Gastroesophageal sphincter (tissue), 4 donors: Measurements from ENCODE around the gene STX1B. TPM values are rescaled to one million over a fixed set of nuclear protein-coding genes. Genes with fewer than 3 reads are reported as not detected.
"Not testable (repeated sequence)": the region's sequence is repeated elsewhere in the genome, so short reads cannot be mapped to it uniquely, and the experiment has no call there.

Source experiments
- ATAC-seq: fragments of 150-250 bp; one replicate; pipeline ENCODE4 v1.9.1; 2016; ENCODE audit warnings: mild to moderate bottlenecking, moderate library complexity
- H3K27ac ChIP-seq, 4 donors: fragments of 200-600 bp; sonication (generic) in 3 of 4; 1 replicate in 3 of 4; 2 replicates in 1 of 4; pipeline ENCODE4 v1.5.1; 2016 to 2019
- H3K27me3 ChIP-seq: fragments of 200-600 bp; sonication (generic); one replicate; pipeline ENCODE4 v1.5.1; 2019
- H3K36me3 ChIP-seq, 2 donors: fragments of 200-600 bp; sonication (generic); one replicate each; pipeline ENCODE4 v1.5.1; 2019; ENCODE audit warnings: control low read depth in 1 of 2
- H3K4me1 ChIP-seq, 3 donors: fragments of 200-600 bp; sonication (generic); 1 replicate in 2 of 3; 2 replicates in 1 of 3; pipeline ENCODE4 v1.5.1; 2016 to 2019; ENCODE audit warnings: control low read depth in 2 of 3
- H3K4me3 ChIP-seq, 2 donors: fragments of 200-600 bp; sonication (generic); one replicate each; pipeline ENCODE4 v1.5.1; 2019; ENCODE audit warnings: mild to moderate bottlenecking in 1 of 2, moderate library complexity in 1 of 2
- H3K9me3 ChIP-seq, 3 donors: fragments of 200-600 bp; sonication (generic); one replicate each; pipeline ENCODE4 v1.5.1; 2017 to 2019; ENCODE audit warnings: control low read depth in 2 of 3
- CTCF ChIP-seq, 4 experiments: fragments of 200-600 bp in 2 of 4; fragments of 450-650 bp in 2 of 4; sonication (generic) in 1 of 4; IDR thresholded peaks; one replicate each; pipeline ENCODE4 v1.5.1; 2017 to 2019; ENCODE audit warnings: antibody characterized with exemption in 4 of 4, mild to moderate bottlenecking in 2 of 4, moderate library complexity in 2 of 4
- EP300 ChIP-seq: sonication (generic); formaldehyde crosslinking; IDR thresholded peaks from one replicate; pipeline ENCODE4 v1.6.1; 2017; ENCODE audit warnings: antibody characterized with exemption, mild to moderate bottlenecking
- POLR2A ChIP-seq, 2 donors: fragments of 450-650 bp; IDR thresholded peaks; one replicate each; pipeline ENCODE4 v1.6.1; 2017; ENCODE audit warnings: antibody characterized with exemption in 2 of 2, mild to moderate bottlenecking in 2 of 2, moderate library complexity in 1 of 2
- POLR2AphosphoS5 ChIP-seq: sonication (generic); formaldehyde crosslinking; IDR thresholded peaks from one replicate; pipeline ENCODE4 v1.6.1; 2017; ENCODE audit warnings: antibody characterized with exemption
- WGBS, 2 donors: methylation state at CpG; one replicate each; pipeline ENCODE4 v1.1.5; 2018; ENCODE audit warnings: low coverage in 1 of 2; 5-methylcytosine and 5-hydroxymethylcytosine counted together
- total RNA-seq, 4 donors: library from RNA; depleted of rRNA; stranded (reverse); fragments of >200 nt; gene quantifications; one replicate each; pipeline ENCODE4 v1.1.0, GENCODE V29; 2016

Gene STX1B
- total RNA-seq, 4 donors from 2014 or later: 0.54 to 3.3 (median 1.9) TPM; not detected in 1

- no peak for TF ChIP-seq POLR2A (IDR thresholded peaks at IDR 0.05)
- no peak for TF ChIP-seq EP300
- no peak for TF ChIP-seq CTCF (IDR thresholded peaks at IDR 0.05)
- TF ChIP-seq POLR2AphosphoS5: no peak
- no peaks in the 10 kb centered on the region for H3K9me3 ChIP-seq
- H3K4me1 ChIP-seq: peaks cover 0 to 49% (median 25%) of the 10 kb centered on the region in 3 donors
- H3K27ac ChIP-seq: peak overlapping the region in 3 of 4 donors; percentile 90 to 95 (median 94)
- ATAC-seq: no peak
- no peaks in the 10 kb centered on the region for H3K27me3 ChIP-seq
- no peak overlapping the region for H3K4me3 ChIP-seq
- 89 to 92% methylated on average over 14 to 15 of the region's 38 CpGs for WGBS, 2 donors
- peaks cover 0 to 36% of the 10 kb centered on the region in 2 donors for H3K36me3 ChIP-seq
These were observed 63.5 kb downstream of the STX1B start for GRCh38 chr16:30946671-30947540.

- no peaks in the 10 kb centered on the region for H3K9me3 ChIP-seq
- H3K4me3 ChIP-seq: no peak overlapping the region
- peaks cover 0 to 28% (median 7%) of the 10 kb centered on the region in 3 donors for H3K4me1 ChIP-seq
- H3K27ac ChIP-seq: no peak overlapping the region
- H3K36me3 ChIP-seq: peaks cover 0 to 56% of the 10 kb centered on the region in 2 donors
- no peak for ATAC-seq
- TF ChIP-seq EP300 (no peak), POLR2A (IDR thresholded peaks at IDR 0.05) (no peak), POLR2AphosphoS5 (no peak), CTCF (IDR thresholded peaks at IDR 0.05) (no peak)
- no peaks in the 10 kb centered on the region for H3K27me3 ChIP-seq
These were observed 66.1 kb downstream of the STX1B start for GRCh38 chr16:30944352-30944751.

- Histone ChIP-seq H3K4me3 (no peak overlapping the region), H3K4me1 (peaks cover 0 to 19% (median 10%) of the 10 kb centered on the region in 3 donors), H3K9me3 (no peaks in the 10 kb centered on the region), H3K27ac (peak overlapping the region in 3 of 4 donors; percentile 8 to 48 (median 42)), H3K27me3 (no peaks in the 10 kb centered on the region), H3K36me3 (peaks cover 0 to 57% of the 10 kb centered on the region in 2 donors)
- WGBS, 2 donors: no CpG with 5 or more reads among the region's 4 CpGs
- no peak for ATAC-seq
- TF ChIP-seq POLR2A (IDR thresholded peaks at IDR 0.05): no peak
- TF ChIP-seq CTCF (IDR thresholded peaks at IDR 0.05): no peak
- TF ChIP-seq EP300: no peak
These were observed 68.0 kb downstream of the STX1B start for GRCh38 chr16:30942426-30942806.

- no peaks in the 10 kb centered on the region for H3K27me3 ChIP-seq
- TF ChIP-seq POLR2A (IDR thresholded peaks at IDR 0.05): no peak
- TF ChIP-seq CTCF (IDR thresholded peaks at IDR 0.05): peak in 3 of 4 experiments; percentile 71 to 91 (median 72)
- peak; percentile 90 for ATAC-seq
- H3K4me3 ChIP-seq: no peak overlapping the region
- H3K9me3 ChIP-seq: no peaks in the 10 kb centered on the region
- H3K4me1 ChIP-seq: peaks cover 0 to 20% (median 10%) of the 10 kb centered on the region in 3 donors
- peaks cover 0 to 59% of the 10 kb centered on the region in 2 donors for H3K36me3 ChIP-seq
- 23 to 71% methylated on average over 2 to 5 of the region's 15 CpGs for WGBS, 2 donors
- H3K27ac ChIP-seq: peak overlapping the region in 3 of 4 donors; percentile 8 to 48 (median 42)
These were observed 68.6 kb downstream of the STX1B start for GRCh38 chr16:30941600-30942425.

GRCh38 chr16:30939571-30939970, 70.9 kb downstream of the STX1B start:
- H3K9me3 ChIP-seq, H3K27me3 ChIP-seq, ATAC-seq, H3K27ac ChIP-seq, H3K4me3 ChIP-seq: not testable (repeated sequence)
- peaks cover 0 to 26% (median 10%) of the 10 kb centered on the region in 3 donors for H3K4me1 ChIP-seq
- H3K36me3 ChIP-seq: peaks cover 0 to 58% of the 10 kb centered on the region in 2 donors
- WGBS, 2 donors: 86 to 88% methylated on average over 4 to 5 of the region's 8 CpGs
